Stimulated activated CD8-positive, alpha-beta memory T cell treated with anti-CD3 and anti-CD28 coated beads, Interleukin-12 subunit alpha, Interleukin-12 subunit beta, amount 100 ng/mL, for 24 hours (primary cell): ENCODE data around the gene EHHADH.
"Not testable (repeated sequence)": the region's sequence is repeated elsewhere in the genome, so short reads cannot be mapped to it uniquely, and the experiment has no call there.

Experiments
- DNase-seq: peaks from one replicate; pipeline ENCODE4 v3.0.0-alpha.2; 2020; ENCODE audit errors: extremely low read depth

EHHADH gene

DNA sequence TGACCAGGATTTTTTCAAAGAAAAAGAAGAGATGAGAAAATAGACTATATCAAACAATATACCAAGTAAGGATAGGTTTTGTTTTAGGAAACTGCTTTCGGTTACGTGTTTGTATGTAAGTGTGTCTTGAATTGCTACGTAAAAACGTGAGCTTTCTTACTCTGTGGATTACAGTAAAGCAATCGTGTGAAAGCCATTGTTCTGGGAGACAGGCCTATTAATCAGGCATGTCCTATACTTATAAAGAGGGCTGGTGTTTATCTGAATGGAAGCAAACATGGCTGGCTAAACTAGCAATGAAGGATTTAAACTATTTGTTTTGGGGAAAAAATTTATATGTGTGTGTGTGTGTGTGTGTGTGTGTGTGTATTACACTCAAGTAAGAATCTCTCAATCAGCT, 2.6 kb downstream of the EHHADH start:
- DNase-seq: no peak

- no peak for DNase-seq
Measured at GRCh38 chr3:185250653-185251052, 3.2 kb downstream of the EHHADH start.

GRCh38 chr3:185250247-185250646, 3.6 kb downstream of the EHHADH start:
- DNase-seq: no peak

DNA sequence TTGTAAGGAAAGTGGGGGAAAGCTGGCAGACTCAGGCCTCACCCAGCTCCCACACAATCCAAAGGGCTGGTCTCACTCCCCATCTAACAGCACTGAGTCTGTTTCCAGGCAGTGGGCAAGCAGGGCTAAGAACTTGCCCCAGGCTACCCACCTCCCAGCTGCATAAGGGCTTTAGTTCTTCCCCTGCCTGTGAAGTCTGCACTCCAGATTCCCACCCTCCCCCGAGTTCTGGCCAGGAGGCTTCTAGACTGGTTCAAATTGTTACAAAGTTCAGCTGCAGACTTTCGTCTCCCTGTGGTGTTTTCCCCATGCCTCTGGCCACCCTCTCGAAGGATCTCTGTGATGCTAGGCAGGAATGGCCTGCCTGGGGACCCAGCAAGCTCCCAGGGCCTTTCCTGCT, 11.2 kb downstream of the EHHADH start:
- DNase-seq: no peak

- no peak for DNase-seq
Measured at GRCh38 chr3:185236969-185237368, 16.9 kb downstream of the EHHADH start.

DNA sequence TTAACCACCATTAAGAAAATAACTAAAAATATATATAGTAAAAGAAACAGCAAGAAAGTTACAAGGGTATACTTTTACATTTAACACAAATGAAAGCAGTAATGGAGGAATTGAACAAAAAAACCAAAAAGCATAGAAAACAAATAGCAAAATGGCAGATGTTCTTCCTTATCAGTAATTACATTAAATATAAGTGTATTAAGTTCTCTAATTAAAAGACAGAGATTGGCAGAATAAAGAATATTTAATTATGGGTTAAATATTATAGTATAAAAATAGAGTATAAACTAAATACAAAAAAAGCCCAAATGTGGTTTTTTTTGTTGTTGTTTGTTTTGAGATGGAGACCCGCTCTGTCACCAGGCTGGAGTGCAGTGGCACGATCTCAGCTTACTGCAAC, 20.5 kb downstream of the EHHADH start:
- no peak for DNase-seq

GRCh38 chr3:185226526-185226925, 27.3 kb downstream of the EHHADH start:
- not testable (repeated sequence) for DNase-seq

DNA sequence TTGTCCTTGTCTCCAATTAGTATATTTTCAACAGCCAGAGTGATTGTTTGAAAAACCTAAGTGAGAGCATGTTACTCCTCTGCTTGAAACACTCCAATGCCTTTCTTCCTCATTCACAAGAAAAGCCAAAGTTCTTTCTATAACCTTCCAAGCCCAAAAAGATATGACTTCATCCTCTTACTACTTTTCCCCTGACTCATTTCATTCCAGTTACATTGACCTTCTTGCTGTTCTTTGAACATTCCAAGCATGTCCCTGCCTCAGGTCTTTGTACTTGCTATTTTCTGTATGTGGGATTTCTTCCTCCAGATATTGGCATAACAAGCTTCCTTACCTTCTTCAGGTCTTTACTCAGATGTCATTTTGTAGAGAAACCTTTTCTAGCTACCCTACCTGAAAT, 28.3 kb downstream of the EHHADH start:
- DNase-seq: no peak

DNA sequence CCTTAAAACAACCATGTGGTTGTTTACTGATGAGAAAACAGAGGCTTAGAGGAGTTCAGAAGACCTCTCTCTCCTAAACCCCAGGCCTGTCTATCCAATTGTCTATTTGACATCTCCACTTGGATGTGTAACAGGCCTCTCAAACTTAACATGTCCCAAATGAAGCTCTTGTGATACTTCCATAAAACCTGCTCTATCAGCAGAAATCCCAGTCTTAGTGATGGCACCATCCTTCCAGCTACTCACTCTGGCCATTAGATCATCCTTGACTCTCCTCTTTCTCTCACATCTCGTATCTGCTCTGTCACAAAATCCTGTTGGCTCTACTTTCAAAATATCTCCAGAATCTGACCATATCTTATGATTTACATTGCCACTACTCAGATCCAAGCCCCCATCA, 28.8 kb downstream of the EHHADH start:
- DNase-seq: no peak

GRCh38 chr3:185221203-185221602, 32.6 kb downstream of the EHHADH start:
- no peak for DNase-seq

GRCh38 chr3:185216607-185216958, 37.3 kb downstream of the EHHADH start:
- DNase-seq: no peak

GRCh38 chr3:185215873-185216606, 37.8 kb downstream of the EHHADH start:
- DNase-seq: no peak

DNA sequence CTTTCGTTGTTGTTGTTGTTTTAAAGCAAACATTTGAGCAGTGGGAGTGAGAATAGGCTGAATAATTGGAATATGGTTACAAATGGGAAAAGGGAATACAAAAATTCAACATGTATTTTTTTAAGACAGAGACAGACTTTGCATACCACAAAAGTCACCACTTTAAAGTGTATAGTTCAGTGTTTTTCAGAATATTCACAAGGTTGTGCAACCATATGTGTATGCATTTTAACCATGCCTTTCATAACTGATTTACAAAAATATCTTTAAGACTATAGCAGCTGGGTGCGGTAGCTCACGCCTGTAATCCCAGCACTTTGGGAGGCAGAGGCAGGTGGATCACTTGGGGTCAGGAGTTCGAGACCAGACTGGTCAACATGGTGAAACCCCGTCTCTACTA, 41.3 kb downstream of the EHHADH start:
- DNase-seq: no peak

- DNase-seq: no peak
Measured at GRCh38 chr3:185212086-185212485, 41.8 kb downstream of the EHHADH start.

- no peak for DNase-seq
Measured at GRCh38 chr3:185210621-185211142, 43.2 kb downstream of the EHHADH start.

DNA sequence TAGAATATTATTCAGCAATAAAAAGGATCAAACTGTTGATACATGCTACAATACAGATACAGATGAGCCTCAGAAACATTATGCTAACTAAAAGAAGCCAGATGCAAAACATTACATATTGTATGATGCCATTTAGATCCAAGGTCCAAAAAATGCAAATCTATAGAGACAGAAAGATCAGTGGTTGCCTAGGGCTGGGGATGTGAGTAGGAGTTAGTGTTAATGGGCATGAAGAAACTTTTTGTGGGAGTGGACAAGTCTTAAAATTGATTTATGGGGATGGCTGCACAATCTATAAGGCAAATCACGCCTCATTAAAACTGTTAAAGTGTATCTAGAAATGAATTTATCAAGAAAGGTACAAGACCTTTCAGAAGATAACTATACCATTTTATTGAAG, 45.0 kb downstream of the EHHADH start:
- DNase-seq: no peak

GRCh38 chr3:185207931-185208746, 45.7 kb downstream of the EHHADH start:
- DNase-seq: no peak

DNA sequence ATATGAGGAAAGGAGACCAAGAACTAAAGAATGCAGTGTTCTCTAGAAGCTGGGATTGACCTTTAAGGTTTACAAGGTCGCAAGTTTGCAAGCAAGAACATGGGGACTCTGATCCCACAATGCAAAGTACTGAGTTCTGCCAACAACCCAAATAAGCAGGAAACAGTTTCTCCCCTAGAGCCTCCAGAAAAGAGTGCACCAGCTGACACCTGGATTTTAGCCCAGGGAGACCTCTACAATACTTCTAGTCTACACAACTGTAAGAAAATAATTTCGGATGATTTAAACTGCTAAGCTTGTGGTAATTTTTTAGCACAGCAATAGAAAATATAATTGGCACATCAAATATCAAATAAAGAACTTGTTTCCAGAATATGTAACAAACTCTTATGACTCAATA, 46.4 kb downstream of the EHHADH start:
- DNase-seq: no peak

DNA sequence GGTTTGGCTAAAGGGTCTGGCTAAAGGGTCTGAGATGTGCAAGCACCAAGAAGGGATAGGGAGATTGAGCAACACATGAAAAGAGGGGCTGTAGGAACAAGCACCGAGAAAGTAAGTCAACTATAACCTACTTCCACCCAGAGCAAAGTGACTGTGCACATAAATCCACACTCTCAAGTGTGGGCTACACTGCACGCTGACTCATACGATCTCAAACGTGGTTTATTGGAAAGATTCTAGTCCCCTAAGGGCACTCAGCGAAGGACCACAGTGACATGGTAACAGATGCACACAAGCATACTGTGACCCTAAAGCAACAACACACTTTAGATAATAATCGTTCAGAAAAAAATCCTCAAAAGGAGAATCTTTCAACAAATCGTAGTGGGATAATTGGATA, 48.0 kb downstream of the EHHADH start:
- DNase-seq: no peak

GRCh38 chr3:185204894-185205293, 49.0 kb downstream of the EHHADH start:
- DNase-seq: no peak

- DNase-seq: no peak
Measured at GRCh38 chr3:185200639-185201038, 53.2 kb downstream of the EHHADH start.

GRCh38 chr3:185199671-185200070, 54.2 kb downstream of the EHHADH start:
- no peak for DNase-seq

GRCh38 chr3:185199206-185199605, 54.6 kb downstream of the EHHADH start:
- DNase-seq: no peak
